DOHH2 (cell line): ENCODE data around the gene C3orf70.
"Not testable (repeated sequence)": the region's sequence is repeated elsewhere in the genome, so short reads cannot be mapped to it uniquely, and the experiment has no call there.

ENCODE experiments used
- EZH2phosphoT487 ChIP-seq: fragments of 200-600 bp; sonication (generic); IDR thresholded peaks from 2 replicates; pipeline ENCODE4 v1.6.1; 2017; ENCODE audit warnings: borderline replicate concordance, mild to moderate bottlenecking, antibody characterized with exemption, low read length, moderate library complexity, mixed read lengths
- TF ChIP-seq, protein P1 (sequence below): fragments of 200-600 bp; sonication (generic); IDR thresholded peaks from one replicate; pipeline ENCODE4 v1.5.1; 2014; ENCODE audit warnings: antibody characterized with exemption, mild to moderate bottlenecking, low read depth, low read length; ENCODE audit not compliant: poor library complexity, severe bottlenecking

DNA sequence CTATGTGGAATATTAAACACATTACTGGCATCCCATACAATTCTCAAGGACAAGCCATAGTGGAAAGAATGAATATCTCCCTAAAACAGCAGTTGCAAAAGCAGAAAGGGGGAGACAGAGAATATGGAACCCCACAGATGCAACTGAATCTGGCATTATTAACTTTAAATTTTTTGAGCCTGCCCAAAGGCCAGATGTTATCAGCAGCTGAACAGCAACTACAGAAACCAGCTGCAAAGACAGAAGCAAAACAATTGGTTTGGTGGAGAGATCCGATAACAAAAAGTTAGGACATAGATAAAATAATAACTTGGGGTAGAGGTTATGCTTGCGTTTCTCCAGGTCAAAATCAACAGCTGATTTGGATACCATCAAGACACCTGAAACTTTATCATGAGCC is 43.8 kb downstream of the C3orf70 start:
- TF ChIP-seq, protein P1, sequence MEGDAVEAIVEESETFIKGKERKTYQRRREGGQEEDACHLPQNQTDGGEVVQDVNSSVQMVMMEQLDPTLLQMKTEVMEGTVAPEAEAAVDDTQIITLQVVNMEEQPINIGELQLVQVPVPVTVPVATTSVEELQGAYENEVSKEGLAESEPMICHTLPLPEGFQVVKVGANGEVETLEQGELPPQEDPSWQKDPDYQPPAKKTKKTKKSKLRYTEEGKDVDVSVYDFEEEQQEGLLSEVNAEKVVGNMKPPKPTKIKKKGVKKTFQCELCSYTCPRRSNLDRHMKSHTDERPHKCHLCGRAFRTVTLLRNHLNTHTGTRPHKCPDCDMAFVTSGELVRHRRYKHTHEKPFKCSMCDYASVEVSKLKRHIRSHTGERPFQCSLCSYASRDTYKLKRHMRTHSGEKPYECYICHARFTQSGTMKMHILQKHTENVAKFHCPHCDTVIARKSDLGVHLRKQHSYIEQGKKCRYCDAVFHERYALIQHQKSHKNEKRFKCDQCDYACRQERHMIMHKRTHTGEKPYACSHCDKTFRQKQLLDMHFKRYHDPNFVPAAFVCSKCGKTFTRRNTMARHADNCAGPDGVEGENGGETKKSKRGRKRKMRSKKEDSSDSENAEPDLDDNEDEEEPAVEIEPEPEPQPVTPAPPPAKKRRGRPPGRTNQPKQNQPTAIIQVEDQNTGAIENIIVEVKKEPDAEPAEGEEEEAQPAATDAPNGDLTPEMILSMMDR: not testable (repeated sequence)
- not testable (repeated sequence) for TF ChIP-seq EZH2phosphoT487
